Measurements from ENCODE around the gene MTHFS.

The MTHFS gene

GRCh38 chr15:79812541-79812940 is 84.3 kb downstream of the MTHFS start:
- H3K27ac ChIP-seq = no peak overlapping the region
- no peak for TF ChIP-seq CTCF (conservative IDR thresholded peaks at IDR 0.05; ENCODE audit: low read depth, low read length)
- no peaks in the 10 kb centered on the region for H3K36me3 ChIP-seq (ENCODE audit: insufficient read depth)
- no peaks in the 10 kb centered on the region for H3K4me1 ChIP-seq (ENCODE audit: low read depth, poor library complexity, severe bottlenecking)
- no peak overlapping the region for H3K4me2 ChIP-seq
- no peak overlapping the region for H3K9ac ChIP-seq
- H2AFZ ChIP-seq (ENCODE audit: low read depth) = no peak overlapping the region
- no peaks in the 10 kb centered on the region for H3K27me3 ChIP-seq (ENCODE audit: insufficient read depth, low read depth)
- H3K79me2 ChIP-seq (ENCODE audit: insufficient read depth, low read depth) = no peaks in the 10 kb centered on the region
- no peaks in the 10 kb centered on the region for H4K20me1 ChIP-seq (ENCODE audit: insufficient read depth)
- H3K4me3 ChIP-seq (IDR thresholded peaks at IDR 0.05; ENCODE audit: insufficient read depth, low read depth, low read length) = no peak overlapping the region

GRCh38 chr15:79811406-79812405 is 85.1 kb downstream of the MTHFS start:
- Histone ChIP-seq H3K9ac (no peak overlapping the region), H3K4me2 (no peak overlapping the region), H3K4me1 (ENCODE audit: low read depth, poor library complexity, severe bottlenecking) (no peaks in the 10 kb centered on the region), H3K79me2 (ENCODE audit: insufficient read depth, low read depth) (no peaks in the 10 kb centered on the region), H3K4me3 (IDR thresholded peaks at IDR 0.05; ENCODE audit: insufficient read depth, low read depth, low read length) (no peak overlapping the region), H3K36me3 (ENCODE audit: insufficient read depth) (no peaks in the 10 kb centered on the region), H4K20me1 (ENCODE audit: insufficient read depth) (no peaks in the 10 kb centered on the region), H2AFZ (ENCODE audit: low read depth) (no peak overlapping the region), H3K27ac (no peak overlapping the region), H3K27me3 (ENCODE audit: insufficient read depth, low read depth) (no peaks in the 10 kb centered on the region)
- TF ChIP-seq CTCF (conservative IDR thresholded peaks at IDR 0.05; ENCODE audit: low read depth, low read length) = no peak

GRCh38 chr15:79804838-79805237 is 92.0 kb downstream of the MTHFS start:
- Histone ChIP-seq H3K27ac (no peak overlapping the region), H3K9ac (no peak overlapping the region), H3K4me3 (IDR thresholded peaks at IDR 0.05; ENCODE audit: insufficient read depth, low read depth, low read length) (no peak overlapping the region), H3K4me1 (ENCODE audit: low read depth, poor library complexity, severe bottlenecking) (no peaks in the 10 kb centered on the region), H2AFZ (ENCODE audit: low read depth) (no peak overlapping the region), H3K4me2 (no peak overlapping the region), H3K27me3 (ENCODE audit: insufficient read depth, low read depth) (no peaks in the 10 kb centered on the region), H3K36me3 (ENCODE audit: insufficient read depth) (no peaks in the 10 kb centered on the region), H3K79me2 (ENCODE audit: insufficient read depth, low read depth) (no peaks in the 10 kb centered on the region), H4K20me1 (ENCODE audit: insufficient read depth) (no peaks in the 10 kb centered on the region)
- TF ChIP-seq CTCF (conservative IDR thresholded peaks at IDR 0.05; ENCODE audit: low read depth, low read length) = no peak

GRCh38 chr15:79798311-79798710 is 98.5 kb downstream of the MTHFS start:
- Histone ChIP-seq H3K4me1 (ENCODE audit: low read depth, poor library complexity, severe bottlenecking) (no peaks in the 10 kb centered on the region), H3K27ac (no peak overlapping the region), H2AFZ (ENCODE audit: low read depth) (no peak overlapping the region), H3K4me3 (IDR thresholded peaks at IDR 0.05; ENCODE audit: insufficient read depth, low read depth, low read length) (no peak overlapping the region), H3K27me3 (ENCODE audit: insufficient read depth, low read depth) (no peaks in the 10 kb centered on the region), H3K79me2 (ENCODE audit: insufficient read depth, low read depth) (no peaks in the 10 kb centered on the region), H3K9ac (no peak overlapping the region), H3K4me2 (no peak overlapping the region), H3K36me3 (ENCODE audit: insufficient read depth) (no peaks in the 10 kb centered on the region), H4K20me1 (ENCODE audit: insufficient read depth) (no peaks in the 10 kb centered on the region)
- TF ChIP-seq CTCF (conservative IDR thresholded peaks at IDR 0.05; ENCODE audit: low read depth, low read length) = no peak
